Neural cell (in vitro differentiated cells): Measurements from ENCODE around the gene FRMD4A. TPM values are rescaled to one million over a fixed set of nuclear protein-coding genes. Genes with fewer than 3 reads are reported as not detected.

ENCODE experiments used
- H2AFZ ChIP-seq: fragments of 200-600, 300-800 bp; sonication (generic), shearing (Covaris generic); 2 replicates; pipeline ENCODE4 v1.6.0; 2014; ENCODE audit warnings: low read depth, mild to moderate bottlenecking, antibody characterized with exemption, low read length, moderate library complexity
- H3F3A ChIP-seq: fragments of 200-600 bp; shearing (Covaris generic); 2 replicates; pipeline ENCODE4 v1.6.1; 2016; ENCODE audit warnings: mild to moderate bottlenecking, moderate library complexity, mixed read lengths, antibody characterized with exemption, low read length; ENCODE audit not compliant: insufficient read depth, poor library complexity, severe bottlenecking
- H3K27ac ChIP-seq: fragments of 200-600, 300-800 bp; sonication (generic), shearing (Covaris generic); 2 replicates; pipeline ENCODE4 v1.5.1; 2014; ENCODE audit warnings: mild to moderate bottlenecking, low read length, moderate library complexity
- H3K27me3 ChIP-seq: fragments of 300-800, 200-600 bp; sonication (generic), shearing (Covaris generic); 2 replicates; pipeline ENCODE4 v1.6.0; 2014; ENCODE audit warnings: mild to moderate bottlenecking, low read depth, low read length, moderate library complexity; ENCODE audit not compliant: insufficient read depth
- H3K36me3 ChIP-seq: fragments of 300-800, 200-600 bp; sonication (generic), shearing (Covaris generic); 2 replicates; pipeline ENCODE4 v1.5.1; 2014; ENCODE audit warnings: mild to moderate bottlenecking, antibody characterized with exemption, low read length, moderate library complexity; ENCODE audit not compliant: insufficient read depth
- H3K4me2 ChIP-seq: fragments of 300-800, 200-600 bp; sonication (generic), shearing (Covaris generic); 2 replicates; pipeline ENCODE4 v1.6.0; 2014; ENCODE audit warnings: mild to moderate bottlenecking, low read length
- H3K4me3 ChIP-seq: fragments of 300-800, 200-600 bp; sonication (generic), shearing (Covaris generic); 2 replicates; pipeline ENCODE4 v1.5.1; 2014; ENCODE audit warnings: mild to moderate bottlenecking, low read length, moderate library complexity
- H3K79me2 ChIP-seq: fragments of 200-600 bp; shearing (Covaris generic); replicated peaks from 2 replicates; pipeline ENCODE4 v1.6.0; 2014; ENCODE audit warnings: mild to moderate bottlenecking, low read length, moderate library complexity; ENCODE audit not compliant: insufficient read depth
- H3K9ac ChIP-seq: fragments of 300-800, 200-600 bp; sonication (generic), shearing (Covaris generic); 2 replicates; pipeline ENCODE4 v1.6.1; 2016; ENCODE audit warnings: mild to moderate bottlenecking, low read length, mixed read lengths
- H3K9me2 ChIP-seq: fragments of 200-600 bp; shearing (Covaris generic); 2 replicates; pipeline ENCODE4 v1.6.1; 2016; ENCODE audit warnings: mild to moderate bottlenecking, low read length, mixed read lengths; ENCODE audit not compliant: insufficient read depth
- H3K9me3 ChIP-seq: fragments of 200-600, 300-800 bp; sonication (generic), shearing (Covaris generic); 2 replicates; pipeline ENCODE4 v1.6.1; 2016; ENCODE audit warnings: mild to moderate bottlenecking, mixed run types, low read length, moderate library complexity, mixed read lengths
- H4K20me1 ChIP-seq: fragments of 200-600 bp; shearing (Covaris generic); 2 replicates; pipeline ENCODE4 v1.6.1; 2016; ENCODE audit warnings: mild to moderate bottlenecking, mixed run types; ENCODE audit not compliant: insufficient read depth
- CTCF ChIP-seq: fragments of 450-650 bp; IDR thresholded peaks from 2 replicates; pipeline ENCODE4 v1.5.1; 2014; ENCODE audit warnings: antibody characterized with exemption, mild to moderate bottlenecking, moderate library complexity; ENCODE audit not compliant: poor library complexity, severe bottlenecking
- EP300 ChIP-seq: fragments of 450-650 bp; conservative IDR thresholded peaks from 2 replicates; pipeline ENCODE4 v1.6.1; 2014; ENCODE audit warnings: antibody characterized with exemption, mild to moderate bottlenecking, moderate library complexity; ENCODE audit not compliant: poor library complexity, severe bottlenecking
- EZH2 ChIP-seq: fragments of 200-600, 300-800 bp; shearing (Covaris generic), sonication (generic); IDR thresholded peaks from 2 replicates; pipeline ENCODE4 v1.6.1; 2014; ENCODE audit warnings: antibody characterized with exemption, low read length, borderline replicate concordance, mild to moderate bottlenecking; ENCODE audit not compliant: insufficient read depth, poor library complexity, severe bottlenecking
- MXI1 ChIP-seq: fragments of 450-650 bp; conservative IDR thresholded peaks from 2 replicates; pipeline ENCODE4 v1.6.1; 2014; ENCODE audit warnings: antibody characterized with exemption, mild to moderate bottlenecking; ENCODE audit not compliant: poor library complexity, severe bottlenecking
- POLR2AphosphoS5 ChIP-seq: IDR thresholded peaks from 2 replicates; pipeline ENCODE4 v1.6.1; 2012
- RAD21 ChIP-seq: fragments of 450-650 bp; conservative IDR thresholded peaks from 2 replicates; pipeline ENCODE4 v1.6.1; 2014; ENCODE audit warnings: antibody characterized with exemption, mild to moderate bottlenecking, moderate library complexity
- SMC3 ChIP-seq: fragments of 450-650 bp; conservative IDR thresholded peaks from 2 replicates; pipeline ENCODE4 v1.6.1; 2014; ENCODE audit warnings: antibody characterized with exemption, mild to moderate bottlenecking, moderate library complexity; ENCODE audit not compliant: poor library complexity
- TAF1 ChIP-seq: IDR thresholded peaks from 2 replicates; pipeline ENCODE4 v1.6.1; 2012; ENCODE audit warnings: low read depth
- polyA plus RNA-seq: library from polyadenylated mRNA; depleted of rRNA; stranded (reverse); fragments of >200 nt; gene quantifications from 2 replicates; pipeline ENCODE4 v1.2.3, GENCODE V29; 2014
- TF ChIP-seq, protein P1 (sequence below): IDR thresholded peaks from 2 replicates; pipeline ENCODE4 v1.6.1; 2012; ENCODE audit warnings: borderline replicate concordance

Gene FRMD4A
- polyA plus RNA-seq, 1 donor from 2014 or later: 36.5 TPM

GRCh38 chr10:13797164-13797563 is 533.6 kb downstream of the FRMD4A start:
- Histone ChIP-seq H3K27ac (no peak overlapping the region), H3K9ac (no peak overlapping the region), H3K9me3 (no peaks in the 10 kb centered on the region), H3K36me3 (no peaks in the 10 kb centered on the region), H3K79me2 (no peaks in the 10 kb centered on the region), H3K4me3 (no peak overlapping the region), H2AFZ (no peak overlapping the region), H3K9me2 (no peaks in the 10 kb centered on the region), H3F3A (no peaks in the 10 kb centered on the region), H3K4me2 (no peak overlapping the region), H3K27me3 (no peaks in the 10 kb centered on the region), H4K20me1 (no peaks in the 10 kb centered on the region)
- TF ChIP-seq POLR2AphosphoS5 (no peak), SMC3 (no peak), CTCF (no peak), TAF1 (no peak), EZH2 (no peak), MXI1 (no peak), RAD21 (no peak), EP300 (no peak)
- TF ChIP-seq, protein P1, sequence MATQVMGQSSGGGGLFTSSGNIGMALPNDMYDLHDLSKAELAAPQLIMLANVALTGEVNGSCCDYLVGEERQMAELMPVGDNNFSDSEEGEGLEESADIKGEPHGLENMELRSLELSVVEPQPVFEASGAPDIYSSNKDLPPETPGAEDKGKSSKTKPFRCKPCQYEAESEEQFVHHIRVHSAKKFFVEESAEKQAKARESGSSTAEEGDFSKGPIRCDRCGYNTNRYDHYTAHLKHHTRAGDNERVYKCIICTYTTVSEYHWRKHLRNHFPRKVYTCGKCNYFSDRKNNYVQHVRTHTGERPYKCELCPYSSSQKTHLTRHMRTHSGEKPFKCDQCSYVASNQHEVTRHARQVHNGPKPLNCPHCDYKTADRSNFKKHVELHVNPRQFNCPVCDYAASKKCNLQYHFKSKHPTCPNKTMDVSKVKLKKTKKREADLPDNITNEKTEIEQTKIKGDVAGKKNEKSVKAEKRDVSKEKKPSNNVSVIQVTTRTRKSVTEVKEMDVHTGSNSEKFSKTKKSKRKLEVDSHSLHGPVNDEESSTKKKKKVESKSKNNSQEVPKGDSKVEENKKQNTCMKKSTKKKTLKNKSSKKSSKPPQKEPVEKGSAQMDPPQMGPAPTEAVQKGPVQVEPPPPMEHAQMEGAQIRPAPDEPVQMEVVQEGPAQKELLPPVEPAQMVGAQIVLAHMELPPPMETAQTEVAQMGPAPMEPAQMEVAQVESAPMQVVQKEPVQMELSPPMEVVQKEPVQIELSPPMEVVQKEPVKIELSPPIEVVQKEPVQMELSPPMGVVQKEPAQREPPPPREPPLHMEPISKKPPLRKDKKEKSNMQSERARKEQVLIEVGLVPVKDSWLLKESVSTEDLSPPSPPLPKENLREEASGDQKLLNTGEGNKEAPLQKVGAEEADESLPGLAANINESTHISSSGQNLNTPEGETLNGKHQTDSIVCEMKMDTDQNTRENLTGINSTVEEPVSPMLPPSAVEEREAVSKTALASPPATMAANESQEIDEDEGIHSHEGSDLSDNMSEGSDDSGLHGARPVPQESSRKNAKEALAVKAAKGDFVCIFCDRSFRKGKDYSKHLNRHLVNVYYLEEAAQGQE: no peak

- Histone ChIP-seq H4K20me1 (no peaks in the 10 kb centered on the region), H3K4me2 (no peak overlapping the region), H3K27ac (no peak overlapping the region), H3K9ac (no peak overlapping the region), H3K4me3 (no peak overlapping the region), H2AFZ (no peak overlapping the region), H3K36me3 (no peaks in the 10 kb centered on the region), H3K9me2 (no peaks in the 10 kb centered on the region), H3F3A (no peaks in the 10 kb centered on the region), H3K27me3 (no peaks in the 10 kb centered on the region), H3K79me2 (no peaks in the 10 kb centered on the region), H3K9me3 (no peaks in the 10 kb centered on the region)
- TF ChIP-seq CTCF: no peak
- no peak for TF ChIP-seq RAD21
- no peak for TF ChIP-seq EZH2
- no peak for TF ChIP-seq EP300
- TF ChIP-seq SMC3: no peak
- TF ChIP-seq, protein P1: no peak
- TF ChIP-seq TAF1: no peak
- no peak for TF ChIP-seq POLR2AphosphoS5
- no peak for TF ChIP-seq MXI1
Measured at GRCh38 chr10:13795653-13796555, 534.8 kb downstream of the FRMD4A start.
